C4-2B (cell line): Measurements from ENCODE around the gene TPM4.

Experiments
- H3K27ac ChIP-seq: fragments of 450-650 bp; 2 replicates; pipeline ENCODE4 v1.5.1; 2017
- ZFX ChIP-seq: fragments of 450-650 bp; IDR thresholded peaks from 2 replicates; pipeline ENCODE4 v1.6.1; 2017
- TF ChIP-seq, protein P1 (sequence below): fragments of 450-650 bp; conservative IDR thresholded peaks from 2 replicates; pipeline ENCODE4 v1.5.1; 2017; ENCODE audit warnings: mild to moderate bottlenecking

Gene TPM4

GRCh38 chr19:16067205-16067938 is 8.9 kb upstream of the TPM4 start:
- peak overlapping the region; percentile 53 for H3K27ac ChIP-seq

DNA sequence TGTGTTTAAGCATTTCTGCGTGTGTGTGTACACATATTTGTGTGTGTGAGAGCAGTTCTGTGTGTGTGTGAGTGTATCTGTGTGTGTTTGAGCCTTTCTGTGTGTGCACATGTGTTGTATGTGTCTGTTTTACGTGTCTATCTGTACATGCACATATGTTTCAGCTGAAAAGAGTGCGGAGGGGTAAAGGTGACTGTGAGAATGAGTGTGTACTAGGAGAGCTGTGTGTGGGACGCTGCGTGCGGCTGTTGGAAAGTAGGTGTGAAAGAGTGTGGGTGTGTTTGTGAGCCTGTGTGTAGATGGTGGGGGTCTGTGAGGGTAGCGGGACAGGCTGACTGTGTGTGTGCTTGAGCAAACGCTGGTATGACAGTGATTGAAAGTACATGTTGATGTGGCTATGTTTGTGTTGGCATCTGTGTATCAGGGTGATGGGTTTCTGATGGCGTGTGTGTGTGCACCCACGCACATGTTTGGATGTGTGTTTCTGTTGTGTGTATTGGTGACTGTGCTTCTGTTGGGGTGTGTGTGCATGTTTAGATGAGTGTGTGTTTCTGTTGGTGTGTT is 7.5 kb upstream of the TPM4 start:
- TF ChIP-seq, protein P1, sequence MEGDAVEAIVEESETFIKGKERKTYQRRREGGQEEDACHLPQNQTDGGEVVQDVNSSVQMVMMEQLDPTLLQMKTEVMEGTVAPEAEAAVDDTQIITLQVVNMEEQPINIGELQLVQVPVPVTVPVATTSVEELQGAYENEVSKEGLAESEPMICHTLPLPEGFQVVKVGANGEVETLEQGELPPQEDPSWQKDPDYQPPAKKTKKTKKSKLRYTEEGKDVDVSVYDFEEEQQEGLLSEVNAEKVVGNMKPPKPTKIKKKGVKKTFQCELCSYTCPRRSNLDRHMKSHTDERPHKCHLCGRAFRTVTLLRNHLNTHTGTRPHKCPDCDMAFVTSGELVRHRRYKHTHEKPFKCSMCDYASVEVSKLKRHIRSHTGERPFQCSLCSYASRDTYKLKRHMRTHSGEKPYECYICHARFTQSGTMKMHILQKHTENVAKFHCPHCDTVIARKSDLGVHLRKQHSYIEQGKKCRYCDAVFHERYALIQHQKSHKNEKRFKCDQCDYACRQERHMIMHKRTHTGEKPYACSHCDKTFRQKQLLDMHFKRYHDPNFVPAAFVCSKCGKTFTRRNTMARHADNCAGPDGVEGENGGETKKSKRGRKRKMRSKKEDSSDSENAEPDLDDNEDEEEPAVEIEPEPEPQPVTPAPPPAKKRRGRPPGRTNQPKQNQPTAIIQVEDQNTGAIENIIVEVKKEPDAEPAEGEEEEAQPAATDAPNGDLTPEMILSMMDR, result no peak
- TF ChIP-seq ZFX, result no peak
- no peak overlapping the region; the same call in 1 of the 2 replicates for H3K27ac ChIP-seq

More at GRCh38 chr19:16067205-16067938, 8.9 kb upstream of the TPM4 start:
- TF ChIP-seq, protein P1, result no peak
- no peak for TF ChIP-seq ZFX

DNA sequence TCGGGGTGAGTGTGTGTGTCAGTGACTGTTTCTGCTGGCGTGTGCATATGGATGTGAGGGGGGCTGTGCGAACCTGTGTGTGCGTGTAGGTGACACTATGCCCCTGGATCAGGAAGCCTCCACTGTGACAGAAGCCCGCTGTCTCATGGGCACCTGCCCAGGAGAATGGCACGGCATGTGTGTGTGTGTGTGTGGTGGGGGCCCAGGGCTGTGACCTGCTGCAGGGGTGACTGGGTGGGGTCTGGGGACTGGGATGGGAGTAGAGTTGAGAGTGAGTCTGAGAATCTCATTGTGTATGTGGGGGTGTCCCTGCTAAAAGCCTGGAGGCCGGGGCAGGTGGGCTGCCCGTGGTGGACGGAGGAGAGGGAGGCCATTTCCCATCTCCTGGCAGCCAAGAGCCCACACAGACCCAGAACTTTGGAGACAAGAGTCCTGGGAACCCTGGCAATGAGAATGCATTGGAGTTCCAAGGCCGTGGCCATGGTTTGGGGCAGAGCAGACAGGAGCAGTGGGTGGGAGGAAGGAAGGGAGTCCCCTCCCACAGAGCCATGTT is 6.4 kb upstream of the TPM4 start:
- no peak overlapping the region for H3K27ac ChIP-seq
- no peak for TF ChIP-seq ZFX
- TF ChIP-seq, protein P1, result no peak

- H3K27ac ChIP-seq, result no peak overlapping the region
- TF ChIP-seq, protein P1, result no peak
- no peak for TF ChIP-seq ZFX
These were observed 5.8 kb upstream of the TPM4 start for GRCh38 chr19:16070366-16070990.

DNA sequence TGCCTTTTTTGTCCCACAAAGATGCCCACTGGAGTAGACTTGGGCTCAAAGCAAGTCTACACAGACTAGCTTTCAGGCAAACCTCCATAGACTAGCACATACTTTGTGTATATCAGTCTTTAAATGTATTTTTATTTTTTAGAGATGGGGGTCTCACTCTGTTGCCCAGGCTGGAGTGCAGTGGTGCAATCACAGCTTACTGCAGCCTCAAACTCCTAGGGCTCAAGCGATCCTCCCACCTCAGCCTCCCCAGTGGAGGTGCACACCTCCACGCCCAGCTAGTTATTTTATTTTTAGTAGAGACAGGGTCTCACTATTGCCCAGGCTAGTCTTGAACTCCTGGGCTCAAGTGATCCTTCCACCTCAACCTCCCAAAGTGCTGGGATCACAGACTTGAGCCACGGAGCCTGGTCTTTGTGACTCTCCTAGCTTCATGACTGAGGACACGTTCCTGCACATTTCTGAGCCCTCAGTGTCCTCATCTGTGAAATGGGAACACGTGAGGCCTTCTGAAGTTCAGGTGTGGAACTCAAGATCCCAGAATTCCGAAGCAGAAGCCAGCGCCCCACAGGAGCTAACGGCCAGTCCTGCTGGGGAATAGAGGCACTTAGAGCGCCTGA is 5.1 kb upstream of the TPM4 start:
- TF ChIP-seq ZFX, result no peak
- TF ChIP-seq, protein P1, result no peak
- H3K27ac ChIP-seq, result no peak overlapping the region

- no peak overlapping the region for H3K27ac ChIP-seq
- no peak for TF ChIP-seq ZFX
- TF ChIP-seq, protein P1, result no peak
These were observed 2.8 kb upstream of the TPM4 start for GRCh38 chr19:16073481-16073880.

GRCh38 chr19:16073988-16074387 is 2.3 kb upstream of the TPM4 start:
- no peak overlapping the region for H3K27ac ChIP-seq

More at GRCh38 chr19:16073988-16074387, 2.3 kb upstream of the TPM4 start:
- TF ChIP-seq ZFX, result no peak
- TF ChIP-seq, protein P1, result no peak
